NCI-H1694 treated with DMSO at 0.1 percent for 48 hours (cell line): ENCODE measurements around the gene MCIDAS.

Experiments used
- DNase-seq: peaks from one replicate; lab custom pipeline; 2025; lab: John Stamatoyannopoulos, UW

The MCIDAS gene

DNA sequence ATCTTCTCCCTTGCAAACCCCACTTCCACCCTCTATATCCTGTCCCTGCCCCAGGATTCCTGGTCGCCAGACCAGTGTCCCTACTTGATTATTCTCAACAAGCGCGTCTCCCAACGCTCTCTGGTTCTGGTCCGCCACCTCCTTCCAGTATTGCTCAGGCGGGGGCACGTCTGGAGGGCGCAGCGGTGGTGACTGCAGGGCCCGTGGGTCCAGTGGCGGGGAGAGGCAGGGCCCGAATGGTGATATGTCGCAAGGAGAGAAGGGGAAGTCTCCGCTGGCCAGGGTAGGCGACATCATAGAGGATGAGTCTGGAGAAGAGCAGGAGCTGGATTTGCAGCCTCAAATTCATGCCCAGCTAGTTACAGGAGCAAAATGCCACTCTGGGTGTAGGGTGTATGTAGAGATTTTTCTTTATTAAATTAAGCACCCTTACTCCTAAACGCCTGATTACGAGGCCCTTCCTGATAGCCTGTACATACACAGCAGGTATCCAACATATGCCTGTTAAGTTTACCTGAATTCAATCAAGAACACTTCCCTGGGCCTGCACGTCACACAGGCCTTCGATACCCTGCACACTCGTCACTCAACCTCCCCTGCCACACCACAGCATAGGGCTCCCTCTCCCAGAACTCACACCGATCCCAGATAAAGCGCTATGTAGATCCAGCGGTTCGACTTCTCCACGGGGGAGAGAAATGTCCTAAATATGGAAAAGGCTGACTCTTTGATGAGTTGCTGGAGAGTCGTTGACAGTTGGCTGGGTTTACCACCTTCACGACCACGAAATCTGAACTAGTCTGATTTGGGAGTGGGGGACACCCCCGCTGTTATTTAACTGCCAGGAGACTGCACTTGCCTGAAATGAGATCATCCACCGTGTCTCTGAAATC, 4.8 kb downstream of the MCIDAS start:
- DNase-seq = no peak

DNA sequence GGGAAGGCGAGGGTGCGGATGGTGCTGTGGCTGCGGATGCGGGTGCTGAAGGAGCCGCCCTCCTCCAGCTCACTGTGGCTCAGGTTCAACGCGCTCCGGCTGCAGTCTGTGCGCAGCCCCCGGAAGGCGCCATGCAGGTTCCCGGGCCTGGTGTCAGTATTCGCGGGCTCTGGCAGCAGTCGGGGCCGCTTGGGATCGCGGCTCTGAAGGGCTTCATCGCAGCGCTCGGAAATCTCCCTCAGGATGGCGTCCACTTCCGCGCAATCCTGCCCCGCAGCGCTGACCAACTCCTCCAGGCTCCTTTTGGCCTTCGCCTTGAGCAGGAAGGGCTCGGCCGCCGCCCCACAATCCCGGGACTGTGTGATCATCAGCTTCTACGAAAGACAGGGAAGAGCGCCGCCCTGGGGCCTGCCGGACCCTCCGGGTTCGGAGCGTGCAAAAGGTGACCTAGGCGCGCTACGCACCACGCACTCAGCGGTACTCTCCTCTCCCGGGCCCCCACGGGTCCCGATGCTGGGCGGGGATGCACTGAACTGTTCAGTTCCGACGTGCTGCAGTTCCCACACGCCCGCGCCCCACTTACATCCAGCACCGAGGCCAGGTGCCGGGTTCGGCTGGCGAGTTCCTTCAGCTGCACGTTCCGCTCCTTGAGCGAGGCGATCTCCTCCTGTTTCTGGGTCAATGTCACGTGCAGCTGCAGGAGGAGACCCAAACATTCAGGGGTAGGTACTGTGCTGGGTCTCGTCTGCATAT, 6.5 kb downstream of the MCIDAS start:
- no peak for DNase-seq

DNA sequence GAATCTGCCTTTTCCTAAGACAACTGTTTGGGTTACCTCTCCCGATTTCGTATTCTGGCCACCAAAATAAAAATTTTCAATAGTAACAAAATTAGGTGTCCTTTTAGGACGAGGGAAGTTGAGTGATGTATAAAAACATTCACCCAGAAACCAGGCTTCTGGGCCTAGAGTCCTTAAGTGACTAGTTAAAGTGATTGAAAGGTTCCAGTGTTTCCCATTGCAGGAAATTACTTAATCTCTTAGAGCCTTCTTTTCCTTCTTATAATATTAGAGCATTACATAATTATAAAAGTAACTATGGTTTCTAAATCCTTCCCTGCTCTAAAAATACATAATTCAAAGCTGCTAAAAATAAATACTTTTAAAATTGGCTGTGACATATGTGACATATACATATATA, 7.3 kb downstream of the MCIDAS start:
- DNase-seq = no peak

DNA sequence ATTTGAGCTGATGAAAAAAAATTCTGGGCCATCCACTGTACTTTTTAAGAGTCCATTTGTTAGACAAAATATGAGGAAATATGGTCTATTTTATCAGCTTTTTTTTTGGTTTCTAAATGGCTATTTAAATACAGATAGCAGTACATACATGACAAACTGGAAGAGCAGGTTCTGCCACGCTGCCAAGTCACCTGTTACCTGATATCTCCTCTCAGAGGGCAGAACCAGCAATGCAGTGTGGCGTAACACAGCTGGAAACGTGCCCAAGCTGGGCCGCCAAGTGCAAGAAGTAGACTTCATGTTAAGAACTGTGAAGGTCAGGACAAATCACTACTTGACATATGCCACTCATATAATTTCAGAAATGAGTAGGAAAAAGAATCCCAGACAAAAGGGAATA, 8.1 kb downstream of the MCIDAS start:
- DNase-seq = no peak

DNA sequence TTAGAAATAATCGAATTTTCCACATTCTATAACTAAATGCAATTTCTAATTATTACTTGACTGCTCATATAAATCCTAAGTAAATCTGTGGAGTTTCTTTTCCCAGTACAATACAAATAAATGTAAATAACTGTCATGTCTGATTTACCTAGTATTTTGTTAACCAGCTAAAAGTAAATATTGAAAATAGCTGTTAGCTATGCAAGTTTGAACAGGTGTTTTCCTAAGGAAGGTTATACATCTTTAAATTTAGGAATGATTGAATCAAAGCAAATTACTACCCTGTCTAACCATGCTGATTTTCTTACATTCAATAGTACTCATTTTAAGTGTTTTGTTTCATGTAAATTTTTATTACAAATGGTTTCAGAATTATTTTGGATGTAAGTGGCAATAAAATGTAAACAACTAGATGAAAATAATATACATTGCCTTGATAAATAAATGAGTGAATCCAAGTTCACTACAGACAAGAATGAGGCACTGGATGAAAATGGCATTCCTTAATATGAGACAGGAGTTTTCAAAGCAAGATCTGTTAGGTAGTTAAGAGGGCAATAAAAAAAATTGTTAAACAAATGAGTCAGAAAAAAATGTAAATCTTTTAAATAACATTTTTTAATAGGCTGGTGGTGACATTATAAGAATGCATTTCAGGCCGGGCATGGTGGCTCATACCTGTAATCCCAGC, 15.8 kb downstream of the MCIDAS start:
- no peak for DNase-seq

DNA sequence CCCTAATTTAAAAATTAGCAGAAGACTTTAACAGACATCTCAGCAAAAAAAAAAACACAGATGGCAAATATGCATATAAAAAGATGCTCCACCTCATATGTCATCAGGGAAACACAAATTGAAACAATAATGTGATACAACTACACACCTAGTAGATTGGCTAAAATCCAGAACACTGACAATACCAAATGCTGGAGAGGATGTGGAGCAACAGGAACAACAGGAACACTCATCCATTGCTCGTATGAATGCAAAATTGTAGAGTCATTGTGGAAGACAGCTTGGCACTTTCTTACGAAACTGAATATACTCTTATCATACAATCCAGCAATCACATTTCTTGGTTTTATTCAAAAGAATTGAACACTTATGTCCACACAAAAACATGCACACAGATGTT, 22.1 kb downstream of the MCIDAS start:
- DNase-seq = no peak

DNA sequence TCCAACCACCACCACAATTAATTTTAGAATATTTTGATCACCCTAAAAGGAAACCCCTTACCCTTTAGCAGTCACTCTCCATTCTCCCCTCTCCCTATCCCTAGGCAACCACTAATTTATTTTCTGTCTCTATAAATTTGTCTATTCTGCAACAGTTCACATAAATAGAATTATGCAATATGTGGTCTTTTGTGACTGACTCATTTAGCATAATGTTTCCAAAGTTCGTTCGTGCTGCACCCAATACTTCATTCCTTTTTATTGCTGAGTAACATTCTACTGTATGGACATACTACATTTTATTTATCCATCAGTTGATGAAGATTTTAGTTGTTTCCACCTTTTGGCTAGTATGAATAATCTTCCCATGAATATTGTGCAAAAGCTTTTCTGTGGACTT, 36.0 kb downstream of the MCIDAS start:
- no peak for DNase-seq

DNA sequence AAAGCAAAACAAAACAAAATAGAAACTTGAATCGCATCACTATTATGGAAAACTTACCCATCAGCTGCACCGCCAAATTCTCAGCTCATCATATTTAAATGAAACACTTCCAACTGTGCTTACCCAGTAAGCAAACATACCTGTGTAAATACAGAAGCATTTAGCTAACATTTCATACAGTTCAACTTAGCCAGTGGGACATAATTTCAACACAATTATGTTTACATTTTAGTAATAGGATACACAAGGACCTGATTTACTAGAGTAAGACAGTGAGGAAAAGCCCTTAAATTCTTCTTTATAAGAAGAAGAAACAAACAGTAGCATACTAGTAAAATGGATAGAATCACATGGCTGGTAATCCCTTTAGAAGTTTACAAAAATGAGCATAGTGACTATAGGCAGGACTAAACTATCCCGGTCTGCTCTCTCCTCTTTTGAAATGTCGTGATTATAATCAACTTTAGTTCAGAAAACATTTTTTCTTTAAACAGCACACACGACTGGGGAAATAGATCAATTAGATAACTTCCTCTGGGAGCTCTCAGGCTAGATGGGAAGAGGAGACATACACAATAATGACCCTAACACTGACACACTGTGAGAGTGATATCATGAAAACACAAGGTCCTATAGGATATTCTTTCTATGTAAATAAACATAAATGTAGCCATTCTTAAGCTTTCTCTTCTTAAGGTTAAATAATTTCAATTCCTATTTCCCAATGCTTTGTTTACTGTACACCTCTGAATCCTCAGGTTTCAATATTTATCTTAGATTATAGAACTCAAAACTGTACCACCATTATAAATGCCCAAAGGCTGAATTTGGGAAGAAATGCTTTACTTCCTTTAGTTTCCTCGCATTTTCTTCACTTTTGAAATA, 38.2 kb downstream of the MCIDAS start:
- DNase-seq = no peak

DNA sequence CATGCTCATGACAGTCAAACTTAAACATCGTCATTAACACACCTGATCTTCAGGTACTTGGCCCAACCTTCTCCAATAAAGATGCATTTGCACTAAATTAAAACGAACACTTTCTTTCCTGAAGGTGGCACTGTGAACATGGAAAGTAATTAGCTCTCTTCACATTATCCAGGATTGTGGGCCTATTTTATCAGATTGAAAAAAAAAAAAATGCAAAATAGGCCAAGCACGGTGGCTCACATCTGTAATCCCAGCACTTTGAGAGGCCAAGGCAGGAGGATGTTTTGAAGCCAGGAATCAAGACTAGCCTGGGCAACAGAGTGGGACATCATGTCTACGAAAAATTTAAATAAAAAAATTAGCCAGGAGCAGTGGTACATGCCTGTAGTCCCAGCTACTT, 39.7 kb downstream of the MCIDAS start:
- peak; percentile 52 for DNase-seq

DNA sequence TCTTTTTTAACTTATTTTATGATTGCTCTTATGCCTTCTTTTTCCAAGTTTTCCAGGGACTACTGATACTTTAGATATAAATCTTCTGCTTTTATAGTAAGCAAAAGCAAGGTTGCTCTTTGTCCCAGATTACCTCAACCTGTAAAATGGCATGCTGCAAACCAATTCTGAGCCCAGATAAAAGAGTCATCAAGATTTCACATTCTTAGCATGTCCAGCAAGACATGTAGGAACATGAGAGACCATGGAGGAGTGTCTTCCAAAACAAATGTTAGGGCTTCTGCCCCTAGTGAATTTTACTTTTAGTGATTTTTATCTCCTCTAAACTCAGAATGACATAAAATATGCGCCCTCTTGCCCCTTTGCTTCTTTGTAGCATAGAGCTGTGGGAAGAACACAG, 47.1 kb downstream of the MCIDAS start:
- no peak for DNase-seq

DNA sequence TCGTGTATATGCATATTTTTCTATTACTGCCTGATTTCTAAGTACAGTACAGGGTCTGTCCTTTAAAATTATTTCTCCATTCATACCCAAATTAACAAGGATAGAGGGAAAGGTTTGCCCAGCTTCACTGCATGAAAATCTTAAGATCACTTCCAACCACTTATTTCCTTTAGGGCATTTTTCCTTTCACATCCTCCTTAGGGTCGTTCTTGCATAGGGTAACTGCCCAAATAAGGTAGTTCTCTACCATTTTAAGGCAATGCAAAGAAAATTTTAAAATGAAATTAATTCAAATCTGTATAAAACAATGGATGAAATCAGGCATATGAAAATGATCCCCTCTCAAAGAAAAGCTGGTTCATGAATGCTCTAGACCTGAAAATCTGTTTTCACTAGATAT, 50.0 kb downstream of the MCIDAS start:
- DNase-seq = no peak

DNA sequence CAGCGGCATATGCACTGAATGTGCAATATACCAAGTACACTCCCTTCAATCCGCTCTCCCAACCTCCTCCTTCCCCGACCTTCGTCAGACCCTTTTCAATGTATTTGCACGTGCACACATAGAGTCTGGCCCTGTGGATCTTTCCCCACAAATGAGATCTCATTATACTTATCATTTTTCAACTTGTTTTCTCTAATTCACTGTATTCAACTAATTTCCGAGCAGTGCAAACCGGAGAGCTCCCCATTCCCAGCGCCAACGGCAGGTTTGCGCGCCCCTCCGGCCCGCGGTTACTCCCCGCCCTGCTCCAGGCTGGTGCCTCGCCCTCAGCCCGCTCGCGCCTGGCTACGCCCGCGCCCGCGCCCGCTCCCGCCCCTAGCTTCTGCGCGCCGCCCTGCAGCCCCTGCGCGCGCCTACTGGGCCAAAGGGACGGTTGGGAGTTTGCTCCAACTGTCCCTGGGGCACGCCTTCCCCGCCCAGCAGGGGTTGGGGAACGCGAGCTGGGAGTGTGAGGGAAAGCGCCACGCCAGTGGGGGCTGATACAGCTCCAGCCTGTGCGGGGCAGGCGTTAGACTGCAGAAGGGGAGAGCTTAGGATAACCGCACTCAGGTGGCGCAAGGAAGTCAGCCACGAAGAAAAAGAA, 50.8 kb downstream of the MCIDAS start:
- no peak for DNase-seq

DNA sequence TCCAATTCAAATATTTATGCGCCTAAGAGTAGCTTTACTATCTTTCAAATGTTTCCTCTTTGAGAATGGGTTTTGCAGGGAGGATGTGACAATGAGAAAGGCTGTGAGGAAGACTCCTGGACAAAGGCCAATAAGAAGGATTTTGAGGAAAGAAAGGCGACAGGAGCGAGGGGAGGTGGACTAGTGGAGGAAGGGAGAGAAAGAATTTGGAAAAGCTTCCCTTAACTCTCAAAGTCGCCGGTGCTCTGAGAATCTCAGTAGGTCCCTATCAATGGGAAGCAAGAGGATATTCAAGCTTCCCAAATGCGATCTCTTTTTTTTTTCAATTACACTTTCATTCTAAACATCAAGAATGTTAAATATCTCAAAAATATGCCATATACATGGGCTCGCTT, 51.3 kb downstream of the MCIDAS start:
- DNase-seq = no peak

DNA sequence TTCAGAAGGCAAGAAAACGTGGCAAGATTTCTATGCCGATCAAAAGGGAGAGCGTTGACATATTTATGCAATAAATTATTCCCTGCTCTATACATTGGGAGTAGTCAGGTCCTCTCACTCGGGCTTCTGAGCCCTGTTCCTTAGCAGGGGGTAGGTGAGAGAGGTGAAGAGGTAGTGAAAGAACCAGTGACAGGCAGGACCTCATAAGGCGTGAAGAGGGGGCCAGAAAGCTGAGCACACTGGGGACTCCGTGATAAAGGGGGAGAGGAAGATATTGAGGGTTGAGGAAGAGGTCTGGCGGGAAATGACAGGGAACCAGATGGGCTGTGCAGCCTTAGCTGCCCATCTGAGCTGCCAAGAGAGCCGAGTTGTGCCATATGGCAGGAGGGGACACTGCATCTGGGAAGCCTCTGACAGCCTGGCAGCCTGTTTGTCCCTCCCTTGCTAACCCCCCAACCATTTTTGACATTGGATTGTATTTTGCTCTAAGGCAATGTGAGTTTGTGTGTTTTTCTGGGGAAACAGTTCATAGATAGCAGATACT, 53.4 kb downstream of the MCIDAS start:
- DNase-seq = peak; percentile 80

DNA sequence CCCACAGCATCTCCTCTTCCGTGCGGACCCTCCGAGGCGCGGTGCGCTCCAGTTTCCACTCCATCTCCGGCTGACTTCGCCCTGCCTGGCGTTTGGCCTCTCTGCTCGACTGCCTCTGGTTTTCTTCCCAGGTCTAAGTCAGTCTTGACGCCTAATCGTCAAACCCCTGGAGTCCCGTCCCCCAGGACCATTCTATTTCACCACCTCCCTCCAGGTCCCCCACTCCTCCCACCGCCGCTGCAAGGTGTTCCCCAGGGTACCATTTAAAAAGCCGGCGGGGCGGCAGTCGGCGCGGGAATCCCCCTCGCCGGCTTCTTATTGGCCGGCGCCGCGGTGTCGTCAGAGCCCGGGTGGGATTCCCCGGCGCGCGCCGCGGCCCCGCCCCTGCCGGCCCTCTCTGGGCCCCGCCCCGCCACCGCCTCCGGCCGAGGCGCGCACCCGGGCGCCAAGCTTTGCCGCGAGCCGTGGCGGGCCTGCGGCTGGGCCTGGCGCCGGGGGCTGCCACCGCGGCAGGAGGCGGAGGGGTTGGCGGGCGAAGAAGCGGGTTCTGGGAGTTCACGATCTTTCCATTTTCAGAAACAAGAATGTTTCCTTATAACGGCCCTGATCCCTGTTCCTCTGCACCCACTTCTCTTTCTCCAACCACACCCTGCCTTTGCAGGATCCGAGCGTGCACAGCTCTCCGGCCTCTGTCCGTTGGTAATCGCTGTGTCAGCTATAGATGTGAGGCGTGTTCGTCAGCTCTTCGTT, 54.0 kb downstream of the MCIDAS start, which contains the start of gene CDC20B:
Gene CDC20B, minus strand, starts transcription at position 241 of the 750 bp plus-strand sequence. Its CDS starts 177 bp downstream, at position 64.
- DNase-seq = peak; percentile 83

DNA sequence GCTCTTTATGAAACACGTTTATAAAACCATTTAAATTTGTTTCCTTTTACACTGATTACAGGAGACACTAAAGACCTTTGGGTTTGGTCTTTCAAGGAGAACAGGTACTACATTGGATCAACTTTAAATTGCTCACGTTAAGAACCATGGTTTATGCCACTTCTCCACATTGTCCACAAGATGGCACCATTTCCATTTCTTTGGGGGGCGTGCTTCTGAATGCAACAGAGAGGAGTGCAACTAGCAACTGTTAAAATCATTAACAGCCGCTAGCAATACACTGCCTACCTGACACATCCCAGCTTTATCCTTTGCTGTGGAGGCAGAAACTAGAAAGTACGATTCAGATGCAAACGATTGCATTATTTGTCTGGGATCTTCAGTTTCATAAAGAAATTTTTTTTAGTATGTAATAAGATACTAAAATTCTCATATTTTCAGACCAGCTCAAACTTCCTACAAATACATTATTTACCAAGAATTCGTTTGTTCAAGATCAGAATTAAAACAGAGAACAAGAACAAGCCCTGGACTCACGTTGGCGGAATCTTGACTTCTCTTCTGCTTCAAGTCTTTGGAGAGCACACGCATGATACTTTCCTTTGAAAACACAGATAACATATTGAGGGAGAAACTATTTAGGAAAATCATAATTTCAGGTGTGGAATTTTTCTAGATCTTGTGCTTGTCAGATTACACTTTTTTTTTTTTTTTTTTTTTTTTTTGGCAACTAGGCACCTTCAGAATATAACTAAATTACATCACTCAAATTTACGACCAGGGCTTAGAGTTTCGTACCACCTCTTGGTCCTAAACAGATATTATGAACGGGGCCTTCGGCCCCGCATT, 54.8 kb downstream of the MCIDAS start:
- DNase-seq = peak; percentile 94

DNA sequence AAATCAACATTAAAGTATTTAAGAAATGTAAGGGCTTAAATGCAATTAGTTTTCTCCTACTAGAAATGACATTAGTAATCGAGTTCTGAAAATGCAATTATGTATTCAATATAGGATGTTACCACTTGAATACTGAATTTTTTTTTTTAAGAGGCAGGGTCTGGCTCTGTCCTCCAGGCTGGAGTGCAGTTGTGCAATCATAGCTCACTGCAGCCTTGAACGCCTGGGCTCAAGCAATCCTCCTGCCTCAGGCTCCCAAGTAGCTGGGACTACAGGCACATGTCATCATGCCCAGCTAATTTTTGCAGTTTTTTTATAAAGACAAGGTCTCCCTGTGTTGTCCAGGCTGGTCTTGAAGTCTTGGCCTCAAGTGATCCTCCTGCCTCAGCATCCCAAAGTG, 55.6 kb downstream of the MCIDAS start:
- DNase-seq = no peak
